ENCODE results near the gene ZNF678.
A peak's percentile ranks its signal among the peaks of the same experiment; 100 is the strongest.
"Not testable (repeated sequence)": the region's sequence is repeated elsewhere in the genome, so short reads cannot be mapped to it uniquely, and the experiment has no call there.

The ZNF678 gene

GRCh38 chr1:227563324-227564201 is at the start of gene ZNF678:
ZNF678 (plus strand) TSS chr1:227563556; CDS start chr1:227650992, 87,436 bp downstream.
- peak; percentile 91 for DNase-seq

- no peak for DNase-seq
Observed at GRCh38 chr1:227518876-227519275, 44.5 kb upstream of the ZNF678 start.

GRCh38 chr1:227521782-227522181 is 41.6 kb upstream of the ZNF678 start:
- no peak for DNase-seq

GRCh38 chr1:227526524-227526923 is 36.8 kb upstream of the ZNF678 start:
- DNase-seq = no peak

- no peak for DNase-seq
Observed at GRCh38 chr1:227532019-227532619, 31.2 kb upstream of the ZNF678 start.

GRCh38 chr1:227540170-227541098 is 22.9 kb upstream of the ZNF678 start:
- DNase-seq = no peak

- no peak for DNase-seq
Observed at GRCh38 chr1:227541129-227541528, 22.2 kb upstream of the ZNF678 start.

- DNase-seq = no peak
Observed at GRCh38 chr1:227541796-227542152, 21.6 kb upstream of the ZNF678 start.

GRCh38 chr1:227542153-227543120 is 20.9 kb upstream of the ZNF678 start:
- peak; percentile 54 for DNase-seq

- no peak for DNase-seq
Observed at GRCh38 chr1:227543283-227544066, 19.9 kb upstream of the ZNF678 start.

- DNase-seq = no peak
Observed at GRCh38 chr1:227544067-227545050, 19.0 kb upstream of the ZNF678 start.

- no peak for DNase-seq
Observed at GRCh38 chr1:227545361-227545760, 18.0 kb upstream of the ZNF678 start.

GRCh38 chr1:227546059-227546458 is 17.3 kb upstream of the ZNF678 start:
- DNase-seq = no peak

GRCh38 chr1:227546598-227547309 is 16.6 kb upstream of the ZNF678 start:
- no peak for DNase-seq

GRCh38 chr1:227547310-227548118 is 15.8 kb upstream of the ZNF678 start:
- DNase-seq = no peak

- DNase-seq = no peak
Observed at GRCh38 chr1:227548119-227548397, 15.3 kb upstream of the ZNF678 start.

GRCh38 chr1:227548448-227548847 is 14.9 kb upstream of the ZNF678 start:
- DNase-seq = no peak

- no peak for DNase-seq
Observed at GRCh38 chr1:227549892-227550291, 13.5 kb upstream of the ZNF678 start.

- DNase-seq = not testable (repeated sequence)
Observed at GRCh38 chr1:227551881-227552280, 11.5 kb upstream of the ZNF678 start.
